HEK293 (cell line): ENCODE measurements around the gene NECTIN4.

ENCODE experiments used
- CTCF ChIA-PET: fragments of 350-600 bp; formaldehyde crosslinking; extraction: SDS; loops from one replicate; lab custom pipeline; 2021; ENCODE audit warnings: antibody characterized with exemption; lab: Yijun Ruan, JAX
- POLR2A ChIA-PET: fragments of 300-600 bp; formaldehyde crosslinking; extraction: SDS; loops from one replicate; lab custom pipeline; 2020; ENCODE audit warnings: antibody characterized with exemption, inconsistent platforms; lab: Yijun Ruan, JAX
- H3K27ac ChIP-seq: fragments of 200-500 bp; sonication (Bioruptor generic); 2 replicates; pipeline ENCODE4 v1.5.1; 2014; ENCODE audit warnings: low read depth, low read length, control low read depth, inconsistent platforms; ENCODE audit errors: extremely low read depth
- H3K36me3 ChIP-seq, 2 experiments: fragments of 200-500 bp in 1 of 2; sonication (Bioruptor generic) in 1 of 2; 1 replicate in 1 of 2; 2 replicates in 1 of 2; pipeline ENCODE4 v1.5.1; 2014 to 2017; ENCODE audit warnings: inconsistent platforms in 2 of 2, low read length in 2 of 2; ENCODE audit not compliant: control insufficient read depth in 2 of 2, insufficient read depth in 1 of 2
- H3K4me1 ChIP-seq: fragments of 200-500 bp; sonication (Bioruptor generic); 2 replicates; pipeline ENCODE4 v1.5.1; 2014; ENCODE audit warnings: mild to moderate bottlenecking, low read length, inconsistent platforms; ENCODE audit not compliant: control insufficient read depth, insufficient read depth
- H3K4me3 ChIP-seq: 2 replicates; pipeline ENCODE4 v1.5.1; 2011; ENCODE audit warnings: low read depth, mild to moderate bottlenecking, control low read depth, low read length, moderate library complexity
- H3K9me3 ChIP-seq: fragments of 200-500 bp; sonication (Bioruptor generic); 2 replicates; pipeline ENCODE4 v1.5.1; 2014; ENCODE audit warnings: low read depth, low read length, inconsistent platforms; ENCODE audit not compliant: control insufficient read depth, insufficient read depth
- FEZF1 ChIP-seq: fragments of 450-650 bp; formaldehyde crosslinking; IDR thresholded peaks from 2 replicates; pipeline ENCODE4 v1.5.1; 2016; ENCODE audit warnings: missing biosample characterization, missing genetic modification characterization
- HIC1 ChIP-seq: fragments of 450-650 bp; formaldehyde crosslinking; IDR thresholded peaks from 2 replicates; pipeline ENCODE4 v1.5.1; 2016; ENCODE audit warnings: missing biosample characterization, missing genetic modification characterization
- KLF16 ChIP-seq: fragments of 450-650 bp; formaldehyde crosslinking; IDR thresholded peaks from 2 replicates; pipeline ENCODE4 v1.5.1; 2017; ENCODE audit warnings: missing biosample characterization, missing genetic modification characterization
- REST ChIP-seq: fragments of 450-650 bp; formaldehyde crosslinking; IDR thresholded peaks from 2 replicates; pipeline ENCODE4 v1.5.1; 2016; ENCODE audit warnings: missing biosample characterization, missing genetic modification characterization
- ZBTB11 ChIP-seq: fragments of 450-650 bp; formaldehyde crosslinking; conservative IDR thresholded peaks from 2 replicates; pipeline ENCODE4 v1.5.1; 2016; ENCODE audit warnings: low read depth, missing biosample characterization, missing genetic modification characterization
- ZBTB17 ChIP-seq: fragments of 450-650 bp; formaldehyde crosslinking; IDR thresholded peaks from 2 replicates; pipeline ENCODE4 v1.5.1; 2016; ENCODE audit warnings: missing biosample characterization, missing genetic modification characterization
- ZBTB20 ChIP-seq: fragments of 450-650 bp; formaldehyde crosslinking; IDR thresholded peaks from 2 replicates; pipeline ENCODE4 v1.5.1; 2016; ENCODE audit warnings: missing biosample characterization, missing genetic modification characterization
- ZBTB44 ChIP-seq: fragments of 450-650 bp; IDR thresholded peaks from 2 replicates; pipeline ENCODE4 v1.5.1; 2018; ENCODE audit warnings: missing biosample characterization, mild to moderate bottlenecking, missing genetic modification characterization
- ZBTB6 ChIP-seq: fragments of 450-650 bp; formaldehyde crosslinking; IDR thresholded peaks from 2 replicates; pipeline ENCODE4 v1.5.1; 2017; ENCODE audit warnings: missing biosample characterization, missing genetic modification characterization
- ZEB2 ChIP-seq: fragments of 450-650 bp; formaldehyde crosslinking; IDR thresholded peaks from 2 replicates; pipeline ENCODE4 v1.5.1; 2016; ENCODE audit warnings: missing biosample characterization, missing genetic modification characterization
- ZNF18 ChIP-seq: fragments of 450-650 bp; formaldehyde crosslinking; IDR thresholded peaks from 2 replicates; pipeline ENCODE4 v1.5.1; 2016; ENCODE audit warnings: missing biosample characterization, missing genetic modification characterization
- ZNF24 ChIP-seq: fragments of 450-650 bp; formaldehyde crosslinking; IDR thresholded peaks from 2 replicates; pipeline ENCODE4 v1.5.1; 2016; ENCODE audit warnings: missing biosample characterization, missing genetic modification characterization
- ZNF335 ChIP-seq: fragments of 450-650 bp; formaldehyde crosslinking; conservative IDR thresholded peaks from 2 replicates; pipeline ENCODE4 v1.5.1; 2016; ENCODE audit warnings: missing biosample characterization, missing genetic modification characterization
- ZNF416 ChIP-seq: fragments of 450-650 bp; formaldehyde crosslinking; IDR thresholded peaks from 2 replicates; pipeline ENCODE4 v1.5.1; 2016; ENCODE audit warnings: missing biosample characterization, missing genetic modification characterization
- ZNF423 ChIP-seq: fragments of 450-650 bp; formaldehyde crosslinking; IDR thresholded peaks from 2 replicates; pipeline ENCODE4 v1.5.1; 2016; ENCODE audit warnings: missing biosample characterization, missing genetic modification characterization
- ZNF513 ChIP-seq: fragments of 450-650 bp; IDR thresholded peaks from 2 replicates; pipeline ENCODE4 v1.5.1; 2018; ENCODE audit warnings: missing biosample characterization, missing genetic modification characterization
- ZNF777 ChIP-seq: fragments of 450-650 bp; formaldehyde crosslinking; IDR thresholded peaks from 2 replicates; pipeline ENCODE4 v1.5.1; 2017; ENCODE audit warnings: missing biosample characterization, missing genetic modification characterization, borderline replicate concordance
- ZNF785 ChIP-seq: fragments of 450-650 bp; formaldehyde crosslinking; IDR thresholded peaks from 2 replicates; pipeline ENCODE4 v1.5.1; 2016; ENCODE audit warnings: missing biosample characterization, missing genetic modification characterization
- ZNF837 ChIP-seq: fragments of 450-650 bp; formaldehyde crosslinking; IDR thresholded peaks from 2 replicates; pipeline ENCODE4 v1.5.1; 2016; ENCODE audit warnings: missing biosample characterization, missing genetic modification characterization

Gene NECTIN4

GRCh38 chr1:161137881-161138280 is 48.5 kb upstream of the NECTIN4 start (continued):
- TF ChIP-seq ZNF785 (tag by site-specific recombination), result no peak
- no peak for TF ChIP-seq ZNF777
- no peak for TF ChIP-seq ZBTB44 (tag by site-specific recombination)

- ChIA-PET POLR2A (interaction anchor here (0.6 to 3.8 kb wide), 14 partner anchors 8 to 693 kb away, joined by 3 to 28 read pairs (median 6); partner anchors contain the start of genes NIT1, PFDN2, PPOX and TOMM40L), CTCF (interaction anchor here (0.9 to 1.9 kb wide), 4 partner anchors 14 to 36 kb away, joined by 3 to 6 read pairs (median 4); no protein-coding TSS in a partner anchor)
- Histone ChIP-seq H3K27ac (peak overlapping the region; percentile 91), H3K4me3 (peak overlapping the region; percentile 84), H3K36me3 (peaks cover 0 to 27% of the 10 kb centered on the region in 2 experiments; a peak in 2 of 3 replicates), H3K4me1 (0 out of 2 replicates have a peak, but pooled peaks cover 2% of the 10 kb centered on the region), H3K9me3 (no peaks in the 10 kb centered on the region)
- TF ChIP-seq FEZF1 (tag by site-specific recombination), result peak; percentile 42
- 0 out of 2 replicates have a peak, but pooled peaks have one; percentile 1 for TF ChIP-seq ZEB2 (tag by site-specific recombination)
- TF ChIP-seq ZNF18 (tag by site-specific recombination), result peak; percentile 91
- TF ChIP-seq ZBTB20 (tag by site-specific recombination), result 0 out of 2 replicates have a peak, but pooled peaks have one; percentile 1
- peak; percentile 38; the same call in 1 of the 2 replicates for TF ChIP-seq ZNF513 (tag by site-specific recombination)
- no peak for TF ChIP-seq HIC1 (tag by site-specific recombination)
- no peak for TF ChIP-seq ZBTB6 (tag by site-specific recombination)
- no peak for TF ChIP-seq ZNF416
- TF ChIP-seq ZNF837, result no peak
- TF ChIP-seq ZNF335, result peak; percentile 52
- 0 out of 2 replicates have a peak, but pooled peaks have one; percentile 1 for TF ChIP-seq REST (tag by site-specific recombination)
- peak; percentile 11 for TF ChIP-seq ZBTB17 (tag by site-specific recombination)
- 0 out of 2 replicates have a peak, but pooled peaks have one; percentile 0 for TF ChIP-seq KLF16 (tag by site-specific recombination)
- no peak for TF ChIP-seq ZNF423 (tag by site-specific recombination)
- peak; percentile 73 for TF ChIP-seq ZBTB11 (tag by site-specific recombination)
- TF ChIP-seq ZNF24 (tag by site-specific recombination), result 0 out of 2 replicates have a peak, but pooled peaks have one; percentile 13
- TF ChIP-seq, all 188 proteins: peak for 11
These were observed 43.9 kb upstream of the NECTIN4 start for GRCh38 chr1:161133220-161133740.
